SHP77 (cell line): ENCODE measurements around the gene LHFPL4.

ENCODE experiments used
- DNase-seq, 2 experiments: peaks; one replicate each; lab custom pipeline; 2025; lab: John Stamatoyannopoulos, UW

Gene LHFPL4

DNA sequence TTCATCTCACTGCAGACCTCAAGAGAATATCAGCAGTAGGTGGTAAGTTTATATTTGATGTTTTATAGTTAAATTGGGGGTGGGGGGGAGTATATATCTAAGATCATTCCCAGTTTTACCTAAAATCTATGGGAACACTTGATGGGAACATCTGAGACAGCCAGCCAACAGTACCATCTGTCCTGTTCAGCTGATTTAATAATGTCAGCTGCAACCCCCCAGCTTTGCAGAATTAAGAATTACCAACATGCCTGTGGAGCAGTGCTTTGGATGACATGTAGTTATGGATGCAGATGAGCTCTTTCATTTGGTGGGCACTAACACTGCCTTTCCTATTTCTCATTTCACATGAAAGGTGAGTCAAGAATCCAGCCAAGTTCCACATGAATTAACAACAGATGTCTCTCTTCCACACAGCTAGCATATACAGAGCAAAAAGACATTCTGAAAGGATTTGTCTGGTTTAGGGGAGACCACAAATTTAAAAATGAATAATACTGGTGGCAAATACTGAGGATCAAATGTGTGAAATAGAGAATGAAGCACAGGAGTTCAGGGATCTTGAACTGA is 80.0 kb downstream of the LHFPL4 start:
- DNase-seq = no peak

DNA sequence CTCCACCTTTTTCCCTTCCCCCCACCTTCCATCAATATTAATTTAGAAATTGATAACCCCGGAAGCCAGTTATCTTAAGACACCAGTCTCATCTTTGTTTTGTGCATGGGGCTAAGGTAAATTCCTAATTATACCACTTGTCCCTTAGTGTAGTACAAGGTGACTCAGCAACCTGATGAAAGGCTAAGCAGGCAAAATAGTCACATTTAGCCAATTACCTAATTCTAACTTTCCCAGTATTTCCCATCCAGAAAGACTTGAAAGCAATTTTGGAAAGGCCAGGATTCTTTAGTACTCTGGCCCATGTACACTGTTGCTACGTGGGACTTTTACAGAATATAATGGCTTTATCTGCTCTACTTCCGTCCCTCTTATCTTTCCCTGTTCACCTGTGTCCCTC is 83.6 kb downstream of the LHFPL4 start:
- no peak for DNase-seq

DNA sequence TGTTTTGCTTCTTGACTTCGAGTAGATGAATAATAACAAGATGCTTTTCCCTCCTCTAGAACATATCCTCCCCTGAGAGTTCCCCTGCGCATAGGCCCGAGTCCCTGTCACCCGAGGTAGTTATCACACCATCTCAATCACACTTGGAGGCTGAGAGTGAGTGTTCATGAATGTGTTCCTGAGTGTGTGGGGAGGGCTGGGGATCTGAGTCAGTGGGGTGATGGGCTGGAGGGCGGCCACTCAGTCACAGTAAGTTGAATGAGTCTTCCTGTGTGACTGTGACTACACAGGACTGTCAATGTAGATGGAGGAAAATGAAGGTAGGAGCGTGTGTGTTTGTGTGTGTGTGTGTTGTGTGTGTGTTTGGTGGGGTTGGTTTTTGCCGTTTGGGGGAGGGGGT is 85.2 kb downstream of the LHFPL4 start:
- no peak for DNase-seq

DNA sequence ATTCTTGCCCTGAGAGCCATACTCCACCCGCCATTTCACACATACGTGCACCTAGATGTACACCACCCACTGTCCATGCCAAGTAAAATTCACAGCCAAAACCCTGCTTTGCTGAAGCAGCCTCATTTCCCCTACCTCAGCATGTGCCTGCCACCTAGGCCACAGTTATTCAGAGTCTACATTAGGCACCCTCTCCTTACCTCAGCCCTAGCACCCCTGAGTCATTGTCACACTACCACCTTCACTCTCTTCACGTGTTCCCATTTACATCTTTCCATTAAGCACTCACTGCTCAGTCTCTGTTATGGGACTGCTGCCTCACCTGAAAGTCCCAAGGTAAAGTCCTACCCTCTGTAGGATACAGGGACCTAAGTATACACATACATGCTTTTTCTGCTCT is 86.2 kb downstream of the LHFPL4 start:
- no peak for DNase-seq

GRCh38 chr3:9455596-9456131 is 98.0 kb downstream of the LHFPL4 start:
- DNase-seq = no peak

DNA sequence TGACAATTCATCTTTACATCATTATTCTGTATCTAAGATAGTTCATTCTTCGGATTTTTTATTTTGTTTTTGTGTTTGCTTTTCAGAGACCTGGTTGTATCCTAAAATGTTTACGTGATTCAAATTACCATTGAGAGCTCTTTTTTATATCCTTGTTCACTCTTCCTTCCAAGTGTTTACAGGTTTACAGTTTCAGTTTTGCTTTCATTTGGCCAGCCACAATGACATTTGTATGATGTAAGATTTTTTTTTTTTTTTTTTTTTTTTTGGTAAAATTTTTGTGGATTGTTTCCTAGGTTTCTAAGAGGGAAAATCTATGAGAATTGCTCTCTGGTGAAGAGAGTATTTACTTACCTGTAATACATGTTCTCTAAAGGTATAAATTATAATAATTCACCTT is 101.2 kb downstream of the LHFPL4 start:
- no peak for DNase-seq

GRCh38 chr3:9450991-9451390 is 102.6 kb downstream of the LHFPL4 start:
- no peak for DNase-seq

DNA sequence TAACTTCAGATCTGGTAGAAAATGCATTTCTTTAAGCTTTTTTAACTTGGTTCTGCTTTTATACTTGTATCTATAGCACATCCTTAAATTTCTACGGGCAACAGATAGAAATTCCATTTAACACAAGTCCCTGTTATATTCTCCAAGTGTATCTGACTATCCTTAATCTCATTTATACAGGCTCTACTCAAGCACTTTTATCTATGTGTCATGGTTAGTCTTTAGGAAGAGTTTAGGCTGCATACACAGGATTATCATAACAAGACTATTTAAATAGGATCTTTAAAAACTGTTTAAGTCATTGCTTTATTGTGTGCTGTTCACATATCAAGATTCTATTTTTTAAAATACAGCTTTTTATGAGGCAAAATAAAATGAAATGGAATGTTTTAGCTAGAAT is 103.5 kb downstream of the LHFPL4 start:
- no peak for DNase-seq

DNA sequence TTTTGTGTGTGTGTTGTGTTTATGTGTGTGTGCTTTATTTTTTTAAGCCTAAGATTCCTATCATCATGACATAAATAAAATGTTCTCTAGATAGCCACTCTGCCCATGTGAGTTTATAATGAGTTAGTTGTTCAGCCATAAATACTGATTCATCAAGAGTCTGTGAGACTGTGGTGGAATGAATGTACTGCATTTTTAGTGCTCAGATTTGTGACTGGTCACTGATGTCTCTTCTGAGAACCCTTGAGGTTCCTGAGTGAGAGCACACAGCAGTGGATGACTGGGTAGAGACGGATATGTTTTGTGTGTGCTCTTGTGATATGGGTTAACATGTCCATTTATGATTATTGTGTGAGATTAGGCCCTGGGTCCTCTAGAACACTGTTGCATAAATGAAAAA is 105.0 kb downstream of the LHFPL4 start:
- no peak for DNase-seq
